Measurements from ENCODE around the gene RALGAPA2. TPM values are rescaled to one million over a fixed set of nuclear protein-coding genes. Genes with fewer than 3 reads are reported as not detected.

RALGAPA2 gene
- total RNA-seq, 1 experiment from 2014 or later, result 13.4 TPM

DNA sequence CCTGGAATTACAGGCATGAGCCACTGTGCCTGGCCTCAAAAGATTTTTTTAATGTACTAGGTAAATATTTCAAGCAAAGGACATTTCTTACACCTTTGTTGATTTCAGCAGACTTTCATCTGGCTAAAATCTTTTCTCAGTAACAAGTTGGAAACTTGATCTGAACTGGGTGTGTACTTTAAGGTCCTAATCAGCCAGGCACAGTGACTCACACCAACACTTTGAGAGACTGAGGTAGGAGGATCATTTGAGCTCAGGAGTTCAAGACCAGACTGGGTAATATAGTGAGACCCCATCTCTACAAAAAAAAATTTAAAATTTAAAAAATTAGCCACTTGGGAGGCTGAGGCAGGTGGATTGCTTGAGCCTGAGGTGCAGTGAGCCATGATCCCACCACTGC is 7.0 kb upstream of the RALGAPA2 start:
- Histone ChIP-seq H3K4me1 (ENCODE audit: control insufficient read depth, insufficient read depth, low read length) (no peaks in the 10 kb centered on the region), H3K27ac (ENCODE audit: low read length) (no peak overlapping the region), H3K27me3 (ENCODE audit: control insufficient read depth, insufficient read depth, low read length) (no peaks in the 10 kb centered on the region), H3K4me3 (ENCODE audit: low read depth in 2 of 2, low read length in 2 of 2) (no peak overlapping the region), H3K9me3 (ENCODE audit: control insufficient read depth, insufficient read depth, low read depth, low read length) (no peaks in the 10 kb centered on the region), H3K36me3 (ENCODE audit: control insufficient read depth, insufficient read depth, low read length) (no peaks in the 10 kb centered on the region)
- intact Hi-C loops (cut with micrococcal nuclease; ENCODE audit: unreplicated experiment) (no loop called here), in situ Hi-C loops (cut with HindIII; ENCODE audit: low pct_unique_long_range_greater_than_20kb, low sequenced_read_pairs) (no loop called here)
- no peak for ATAC-seq
- ChIA-PET POLR2A (no interaction called here), CTCF (no interaction called here)
- BruUV-seq (replicated peaks), result no TSS peak
- DNase-seq (ENCODE audit: low read depth, low spot score), result no peak
- TF ChIP-seq POLR2AphosphoS5 (IDR thresholded peaks at IDR 0.05; ENCODE audit: low read depth, low read length), result no peak
- TF ChIP-seq, protein P1, sequence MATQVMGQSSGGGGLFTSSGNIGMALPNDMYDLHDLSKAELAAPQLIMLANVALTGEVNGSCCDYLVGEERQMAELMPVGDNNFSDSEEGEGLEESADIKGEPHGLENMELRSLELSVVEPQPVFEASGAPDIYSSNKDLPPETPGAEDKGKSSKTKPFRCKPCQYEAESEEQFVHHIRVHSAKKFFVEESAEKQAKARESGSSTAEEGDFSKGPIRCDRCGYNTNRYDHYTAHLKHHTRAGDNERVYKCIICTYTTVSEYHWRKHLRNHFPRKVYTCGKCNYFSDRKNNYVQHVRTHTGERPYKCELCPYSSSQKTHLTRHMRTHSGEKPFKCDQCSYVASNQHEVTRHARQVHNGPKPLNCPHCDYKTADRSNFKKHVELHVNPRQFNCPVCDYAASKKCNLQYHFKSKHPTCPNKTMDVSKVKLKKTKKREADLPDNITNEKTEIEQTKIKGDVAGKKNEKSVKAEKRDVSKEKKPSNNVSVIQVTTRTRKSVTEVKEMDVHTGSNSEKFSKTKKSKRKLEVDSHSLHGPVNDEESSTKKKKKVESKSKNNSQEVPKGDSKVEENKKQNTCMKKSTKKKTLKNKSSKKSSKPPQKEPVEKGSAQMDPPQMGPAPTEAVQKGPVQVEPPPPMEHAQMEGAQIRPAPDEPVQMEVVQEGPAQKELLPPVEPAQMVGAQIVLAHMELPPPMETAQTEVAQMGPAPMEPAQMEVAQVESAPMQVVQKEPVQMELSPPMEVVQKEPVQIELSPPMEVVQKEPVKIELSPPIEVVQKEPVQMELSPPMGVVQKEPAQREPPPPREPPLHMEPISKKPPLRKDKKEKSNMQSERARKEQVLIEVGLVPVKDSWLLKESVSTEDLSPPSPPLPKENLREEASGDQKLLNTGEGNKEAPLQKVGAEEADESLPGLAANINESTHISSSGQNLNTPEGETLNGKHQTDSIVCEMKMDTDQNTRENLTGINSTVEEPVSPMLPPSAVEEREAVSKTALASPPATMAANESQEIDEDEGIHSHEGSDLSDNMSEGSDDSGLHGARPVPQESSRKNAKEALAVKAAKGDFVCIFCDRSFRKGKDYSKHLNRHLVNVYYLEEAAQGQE (IDR thresholded peaks at IDR 0.05; ENCODE audit: insufficient read depth in 1 of 2, low read depth in 2 of 2, low read length in 1 of 2), result no peak
- TF ChIP-seq CTCF (IDR thresholded peaks at IDR 0.05), result no peak
- TF ChIP-seq SIN3A (IDR thresholded peaks at IDR 0.05; ENCODE audit: borderline replicate concordance, insufficient read depth, low read depth, low read length), result no peak
- no peak for TF ChIP-seq TCF7L2 (IDR thresholded peaks at IDR 0.05; ENCODE audit: low read depth, low read length)

GRCh38 chr20:20713244-20713765 is 861 bp upstream of the RALGAPA2 start:
- no peak for DNase-seq (ENCODE audit: low read depth, low spot score)
- CTCF ChIA-PET, result no interaction called here
- intact Hi-C loops (cut with micrococcal nuclease; ENCODE audit: unreplicated experiment) (no loop called here), in situ Hi-C loops (cut with HindIII; ENCODE audit: low pct_unique_long_range_greater_than_20kb, low sequenced_read_pairs) (no loop called here)
- H3K27ac ChIP-seq (ENCODE audit: low read length), result peak overlapping the region; percentile 23
- no peaks in the 10 kb centered on the region for H3K9me3 ChIP-seq (ENCODE audit: control insufficient read depth, insufficient read depth, low read depth, low read length)
- TF ChIP-seq TCF7L2 (IDR thresholded peaks at IDR 0.05; ENCODE audit: low read depth, low read length) (no peak), CTCF (IDR thresholded peaks at IDR 0.05) (no peak), POLR2AphosphoS5 (IDR thresholded peaks at IDR 0.05; ENCODE audit: low read depth, low read length) (no peak), SIN3A (IDR thresholded peaks at IDR 0.05; ENCODE audit: borderline replicate concordance, insufficient read depth, low read depth, low read length) (no peak)
- TF ChIP-seq, protein P1 (IDR thresholded peaks at IDR 0.05; ENCODE audit: insufficient read depth in 1 of 2, low read depth in 2 of 2, low read length in 1 of 2), result no peak
- POLR2A ChIA-PET, result no interaction called here
- no peak for ATAC-seq
- peak overlapping the region; percentile 72 for H3K4me3 ChIP-seq (ENCODE audit: low read depth in 2 of 2, low read length in 2 of 2)
- no peaks in the 10 kb centered on the region for H3K36me3 ChIP-seq (ENCODE audit: control insufficient read depth, insufficient read depth, low read length)
- H3K27me3 ChIP-seq (ENCODE audit: control insufficient read depth, insufficient read depth, low read length), result no peaks in the 10 kb centered on the region
- peaks cover 11% of the 10 kb centered on the region for H3K4me1 ChIP-seq (ENCODE audit: control insufficient read depth, insufficient read depth, low read length)
- no TSS peak for BruUV-seq (replicated peaks)

Data from Panc1 (cell line).